Activated CD8-positive, alpha-beta memory T cell treated with anti-CD3 and anti-CD28 coated beads for 1 hour (primary cell): Measurements from ENCODE around the gene HOMER1.
"Not testable (repeated sequence)": the region's sequence is repeated elsewhere in the genome, so short reads cannot be mapped to it uniquely, and the experiment has no call there.

ENCODE experiments used
- DNase-seq, 2 donors: peaks; one replicate each; pipeline ENCODE4 v3.0.0-alpha.2; 2020; ENCODE audit warnings: low read depth in 1 of 2; ENCODE audit errors: extremely low read depth in 1 of 2

The HOMER1 gene

GRCh38 chr5:79423296-79423695 is 90.6 kb downstream of the HOMER1 start:
- no peak for DNase-seq

GRCh38 chr5:79420248-79420647 is 93.7 kb downstream of the HOMER1 start:
- no peak for DNase-seq

- DNase-seq: no peak
Observed at GRCh38 chr5:79418276-79418675, 95.7 kb downstream of the HOMER1 start.

- no peak for DNase-seq
Observed at GRCh38 chr5:79417495-79417894, 96.4 kb downstream of the HOMER1 start.

- no peak for DNase-seq
Observed at GRCh38 chr5:79416499-79416898, 97.4 kb downstream of the HOMER1 start.

GRCh38 chr5:79413112-79413511 is 100.8 kb downstream of the HOMER1 start:
- no peak for DNase-seq

- no peak for DNase-seq
Observed at GRCh38 chr5:79408028-79408427, 105.9 kb downstream of the HOMER1 start.

GRCh38 chr5:79407591-79407990 is 106.3 kb downstream of the HOMER1 start:
- no peak for DNase-seq

- no peak for DNase-seq
Observed at GRCh38 chr5:79401216-79401615, 112.7 kb downstream of the HOMER1 start.

- no peak for DNase-seq
Observed at GRCh38 chr5:79399046-79399445, 114.9 kb downstream of the HOMER1 start.

GRCh38 chr5:79397080-79397479 is 116.9 kb downstream of the HOMER1 start:
- DNase-seq: no peak

GRCh38 chr5:79396265-79396664 is 117.7 kb downstream of the HOMER1 start:
- no peak for DNase-seq

GRCh38 chr5:79395296-79395695 is 118.6 kb downstream of the HOMER1 start:
- DNase-seq: no peak

GRCh38 chr5:79392776-79393175 is 121.2 kb downstream of the HOMER1 start:
- DNase-seq: no peak

- no peak for DNase-seq
Observed at GRCh38 chr5:79386679-79387078, 127.3 kb downstream of the HOMER1 start.

GRCh38 chr5:79385126-79385525 is 128.8 kb downstream of the HOMER1 start:
- DNase-seq: not testable (repeated sequence)

GRCh38 chr5:79378510-79379186 is 135.3 kb downstream of the HOMER1 start:
- DNase-seq: no peak

GRCh38 chr5:79357398-79357797 is 156.5 kb downstream of the HOMER1 start:
- DNase-seq: no peak

GRCh38 chr5:79349881-79350280 is 164.1 kb downstream of the HOMER1 start:
- no peak for DNase-seq

- no peak for DNase-seq
Observed at GRCh38 chr5:79349047-79349446, 164.9 kb downstream of the HOMER1 start.

- no peak for DNase-seq
Observed at GRCh38 chr5:79346420-79346824, 167.5 kb downstream of the HOMER1 start.

GRCh38 chr5:79333852-79334557 is 179.9 kb downstream of the HOMER1 start:
- no peak for DNase-seq

- DNase-seq: no peak
Observed at GRCh38 chr5:79330071-79330470, 183.9 kb downstream of the HOMER1 start.
